ENCODE results near the gene B3GNT3. TPM values are rescaled to one million over a fixed set of nuclear protein-coding genes. Genes with fewer than 3 reads are reported as not detected.

B3GNT3 gene
- total and polyA plus RNA-seq, 2 of the 13 experiments (the other 11 are each of a cell fraction or from before 2014, with no cell fraction given): 0.86 to 4.0 TPM

DNA sequence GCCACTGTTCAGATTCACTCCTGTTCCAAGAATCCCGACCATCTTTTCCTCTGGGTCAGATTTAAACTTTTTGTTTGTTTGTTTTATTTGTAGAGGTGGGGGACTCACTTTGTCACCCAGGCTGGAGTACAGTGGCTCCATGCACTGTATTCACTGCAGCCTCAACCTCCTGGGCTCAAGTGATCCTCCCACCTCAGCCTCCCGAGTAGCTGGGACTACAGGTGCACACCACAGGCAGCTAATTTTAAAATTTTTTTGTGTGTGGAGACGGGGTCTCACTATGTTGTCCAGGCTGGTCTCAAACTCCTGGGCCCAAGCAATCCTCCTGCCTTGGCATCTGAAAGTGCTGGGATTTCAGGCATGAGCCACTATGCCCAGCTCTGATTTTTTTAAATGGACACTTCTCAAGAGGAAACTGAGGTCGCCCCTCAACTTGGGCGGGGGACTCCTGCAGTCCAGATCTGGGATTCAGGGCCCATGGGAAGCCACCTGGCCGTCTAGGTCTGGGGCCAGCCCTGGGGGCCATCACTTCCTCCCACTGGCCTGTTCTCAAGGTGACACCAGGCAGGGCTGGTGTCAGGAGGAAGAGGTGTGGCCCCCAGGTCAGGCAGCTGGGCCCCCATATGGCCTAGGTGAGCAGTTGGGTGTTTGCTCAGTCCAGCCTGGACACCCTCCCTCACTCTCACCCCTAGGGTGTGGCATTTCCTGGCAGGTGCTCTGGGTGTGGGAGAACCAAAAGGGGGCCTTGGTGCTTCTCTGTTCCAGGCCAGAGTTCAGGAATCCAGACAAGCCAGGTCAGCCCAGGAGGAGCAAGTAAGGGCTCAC is 1.3 kb downstream of the B3GNT3 start (continued):
- TF ChIP-seq PRMT3 (CRISPR knock-in tag; IDR thresholded peaks at IDR 0.05; ENCODE audit: borderline replicate concordance, low read depth) (no peak), FOXP1 (IDR thresholded peaks at IDR 0.05) (no peak), FOXP1 (CRISPR knock-in tag; IDR thresholded peaks at IDR 0.05) (peak; percentile 17; the same call in 1 of the 2 replicates), ZNF598 (CRISPR knock-in tag; IDR thresholded peaks at IDR 0.05; ENCODE audit: borderline replicate concordance) (no peak), RCOR2 (CRISPR knock-in tag; IDR thresholded peaks at IDR 0.05) (no peak), ZNF274 (CRISPR knock-in tag; IDR thresholded peaks at IDR 0.05) (no peak), ATRX (CRISPR knock-in tag; IDR thresholded peaks at IDR 0.05; ENCODE audit: borderline replicate concordance) (no peak), ETV5 (CRISPR knock-in tag; IDR thresholded peaks at IDR 0.05; ENCODE audit: borderline replicate concordance) (peak; percentile 70; the same call in 1 of the 2 replicates), SSRP1 (CRISPR knock-in tag; IDR thresholded peaks at IDR 0.05) (peak; percentile 37; the same call in 1 of the 2 replicates), ZNF567 (CRISPR knock-in tag; IDR thresholded peaks at IDR 0.05; ENCODE audit: borderline replicate concordance) (no peak), AGO2 (optimal IDR thresholded peaks at IDR 0.05; ENCODE audit: low read depth, low read length) (no peak), GATAD1 (CRISPR knock-in tag; IDR thresholded peaks at IDR 0.05) (no peak), ZNF3 (CRISPR knock-in tag; IDR thresholded peaks at IDR 0.05) (no peak), RXRA (CRISPR knock-in tag; IDR thresholded peaks at IDR 0.05) (peak; percentile 72; the same call in 1 of the 2 replicates), ZNF772 (CRISPR knock-in tag; IDR thresholded peaks at IDR 0.05) (no peak), ZNF644 (CRISPR knock-in tag; IDR thresholded peaks at IDR 0.05; ENCODE audit: low read depth) (no peak), PRPF4 (IDR thresholded peaks at IDR 0.05; ENCODE audit: low read depth, low read length, poor library complexity, severe bottlenecking) (no peak), ZFP41 (CRISPR knock-in tag; IDR thresholded peaks at IDR 0.05; ENCODE audit: borderline replicate concordance) (no peak), HMG20A (CRISPR knock-in tag; IDR thresholded peaks at IDR 0.05; ENCODE audit: borderline replicate concordance) (0 out of 2 replicates have a peak, but pooled peaks have one; percentile 18)
- TF ChIP-seq, protein P1, sequence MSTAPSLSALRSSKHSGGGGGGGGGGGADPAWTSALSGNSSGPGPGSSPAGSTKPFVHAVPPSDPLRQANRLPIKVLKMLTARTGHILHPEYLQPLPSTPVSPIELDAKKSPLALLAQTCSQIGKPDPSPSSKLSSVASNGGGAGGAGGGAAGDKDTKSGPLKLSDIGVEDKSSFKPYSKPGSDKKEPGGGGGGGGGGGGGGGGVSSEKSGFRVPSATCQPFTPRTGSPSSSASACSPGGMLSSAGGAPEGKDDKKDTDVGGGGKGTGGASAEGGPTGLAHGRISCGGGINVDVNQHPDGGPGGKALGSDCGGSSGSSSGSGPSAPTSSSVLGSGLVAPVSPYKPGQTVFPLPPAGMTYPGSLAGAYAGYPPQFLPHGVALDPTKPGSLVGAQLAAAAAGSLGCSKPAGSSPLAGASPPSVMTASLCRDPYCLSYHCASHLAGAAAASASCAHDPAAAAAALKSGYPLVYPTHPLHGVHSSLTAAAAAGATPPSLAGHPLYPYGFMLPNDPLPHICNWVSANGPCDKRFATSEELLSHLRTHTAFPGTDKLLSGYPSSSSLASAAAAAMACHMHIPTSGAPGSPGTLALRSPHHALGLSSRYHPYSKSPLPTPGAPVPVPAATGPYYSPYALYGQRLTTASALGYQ (CRISPR knock-in tag; IDR thresholded peaks at IDR 0.05): no peak
- TF ChIP-seq, protein P2, sequence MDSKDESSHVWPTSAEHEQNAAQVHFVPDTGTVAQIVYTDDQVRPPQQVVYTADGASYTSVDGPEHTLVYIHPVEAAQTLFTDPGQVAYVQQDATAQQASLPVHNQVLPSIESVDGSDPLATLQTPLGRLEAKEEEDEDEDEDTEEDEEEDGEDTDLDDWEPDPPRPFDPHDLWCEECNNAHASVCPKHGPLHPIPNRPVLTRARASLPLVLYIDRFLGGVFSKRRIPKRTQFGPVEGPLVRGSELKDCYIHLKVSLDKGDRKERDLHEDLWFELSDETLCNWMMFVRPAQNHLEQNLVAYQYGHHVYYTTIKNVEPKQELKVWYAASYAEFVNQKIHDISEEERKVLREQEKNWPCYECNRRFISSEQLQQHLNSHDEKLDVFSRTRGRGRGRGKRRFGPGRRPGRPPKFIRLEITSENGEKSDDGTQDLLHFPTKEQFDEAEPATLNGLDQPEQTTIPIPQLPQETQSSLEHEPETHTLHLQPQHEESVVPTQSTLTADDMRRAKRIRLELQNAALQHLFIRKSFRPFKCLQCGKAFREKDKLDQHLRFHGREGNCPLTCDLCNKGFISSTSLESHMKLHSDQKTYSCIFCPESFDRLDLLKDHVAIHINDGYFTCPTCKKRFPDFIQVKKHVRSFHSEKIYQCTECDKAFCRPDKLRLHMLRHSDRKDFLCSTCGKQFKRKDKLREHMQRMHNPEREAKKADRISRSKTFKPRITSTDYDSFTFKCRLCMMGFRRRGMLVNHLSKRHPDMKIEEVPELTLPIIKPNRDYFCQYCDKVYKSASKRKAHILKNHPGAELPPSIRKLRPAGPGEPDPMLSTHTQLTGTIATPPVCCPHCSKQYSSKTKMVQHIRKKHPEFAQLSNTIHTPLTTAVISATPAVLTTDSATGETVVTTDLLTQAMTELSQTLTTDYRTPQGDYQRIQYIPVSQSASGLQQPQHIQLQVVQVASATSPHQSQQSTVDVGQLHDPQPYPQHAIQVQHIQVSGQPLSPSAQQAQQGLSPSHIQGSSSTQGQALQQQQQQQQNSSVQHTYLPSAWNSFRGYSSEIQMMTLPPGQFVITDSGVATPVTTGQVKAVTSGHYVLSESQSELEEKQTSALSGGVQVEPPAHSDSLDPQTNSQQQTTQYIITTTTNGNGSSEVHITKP (CRISPR knock-in tag; IDR thresholded peaks at IDR 0.05; ENCODE audit: low read depth): no peak
- TF ChIP-seq, protein P3, sequence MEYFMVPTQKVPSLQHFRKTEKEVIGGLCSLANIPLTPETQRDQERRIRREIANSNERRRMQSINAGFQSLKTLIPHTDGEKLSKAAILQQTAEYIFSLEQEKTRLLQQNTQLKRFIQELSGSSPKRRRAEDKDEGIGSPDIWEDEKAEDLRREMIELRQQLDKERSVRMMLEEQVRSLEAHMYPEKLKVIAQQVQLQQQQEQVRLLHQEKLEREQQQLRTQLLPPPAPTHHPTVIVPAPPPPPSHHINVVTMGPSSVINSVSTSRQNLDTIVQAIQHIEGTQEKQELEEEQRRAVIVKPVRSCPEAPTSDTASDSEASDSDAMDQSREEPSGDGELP (IDR thresholded peaks at IDR 0.05; ENCODE audit: borderline replicate concordance, low read depth): peak; percentile 71; the same call in 1 of the 2 replicates
- TF ChIP-seq, protein P4, sequence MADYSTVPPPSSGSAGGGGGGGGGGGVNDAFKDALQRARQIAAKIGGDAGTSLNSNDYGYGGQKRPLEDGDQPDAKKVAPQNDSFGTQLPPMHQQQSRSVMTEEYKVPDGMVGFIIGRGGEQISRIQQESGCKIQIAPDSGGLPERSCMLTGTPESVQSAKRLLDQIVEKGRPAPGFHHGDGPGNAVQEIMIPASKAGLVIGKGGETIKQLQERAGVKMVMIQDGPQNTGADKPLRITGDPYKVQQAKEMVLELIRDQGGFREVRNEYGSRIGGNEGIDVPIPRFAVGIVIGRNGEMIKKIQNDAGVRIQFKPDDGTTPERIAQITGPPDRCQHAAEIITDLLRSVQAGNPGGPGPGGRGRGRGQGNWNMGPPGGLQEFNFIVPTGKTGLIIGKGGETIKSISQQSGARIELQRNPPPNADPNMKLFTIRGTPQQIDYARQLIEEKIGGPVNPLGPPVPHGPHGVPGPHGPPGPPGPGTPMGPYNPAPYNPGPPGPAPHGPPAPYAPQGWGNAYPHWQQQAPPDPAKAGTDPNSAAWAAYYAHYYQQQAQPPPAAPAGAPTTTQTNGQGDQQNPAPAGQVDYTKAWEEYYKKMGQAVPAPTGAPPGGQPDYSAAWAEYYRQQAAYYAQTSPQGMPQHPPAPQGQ (CRISPR knock-in tag; IDR thresholded peaks at IDR 0.05; ENCODE audit: borderline replicate concordance): no peak

All from HepG2 (cell line).